Naive thymus-derived CD4-positive, alpha-beta T cell (primary cell): ENCODE data around the gene ZNF587B. TPM values are rescaled to one million over a fixed set of nuclear protein-coding genes. Genes with fewer than 3 reads are reported as not detected.
"Not testable (repeated sequence)": the region's sequence is repeated elsewhere in the genome, so short reads cannot be mapped to it uniquely, and the experiment has no call there.

Experiments
- ATAC-seq: fragments of 150-1000 bp; cut with Tn5 transposase; 2 replicates; pipeline ENCODE4 v1.10.0; 2021; ENCODE audit warnings: mild to moderate bottlenecking, moderate library complexity
- CTCF ChIA-PET: fragments of 350-600 bp; sonication (Branson Sonifier 250); formaldehyde crosslinking; loops from one replicate; lab custom pipeline; 2021; ENCODE audit warnings: antibody characterized with exemption; lab: Charles Lee
- POLR2A ChIA-PET: fragments of 350-600 bp; sonication (Branson Sonifier 250); formaldehyde crosslinking; loops from one replicate; lab custom pipeline; 2021; ENCODE audit warnings: antibody characterized with exemption, inconsistent platforms; lab: Charles Lee
- DNase-seq, 9 donors: peaks; one replicate each; pipeline versions ENCODE4 v3.0.0 to v3.0.0-alpha.2; 2020 to 2022; ENCODE audit warnings: mixed read lengths in 1 of 9
- H3K27ac ChIP-seq: one replicate; pipeline ENCODE4 v1.7.0; 2013; ENCODE audit warnings: mild to moderate bottlenecking, low read depth, low read length, moderate library complexity
- H3K27me3 ChIP-seq, 2 donors: one replicate each; pipeline ENCODE4 v1.7.0; 2013; ENCODE audit warnings: low read length in 2 of 2, mild to moderate bottlenecking in 2 of 2, moderate library complexity in 2 of 2; ENCODE audit not compliant: control insufficient read depth in 2 of 2, insufficient read depth in 2 of 2
- H3K36me3 ChIP-seq, 3 experiments: 1 replicate in 2 of 3; 2 replicates in 1 of 3; pipeline ENCODE4 v1.7.0; 2013; ENCODE audit warnings: low read length in 3 of 3, mild to moderate bottlenecking in 3 of 3, moderate library complexity in 1 of 3; ENCODE audit not compliant: insufficient read depth in 3 of 3, control insufficient read depth in 2 of 3
- H3K4me1 ChIP-seq, 2 donors: one replicate each; pipeline ENCODE4 v1.7.0; 2013; ENCODE audit warnings: low read length in 2 of 2, mild to moderate bottlenecking in 2 of 2, moderate library complexity in 1 of 2; ENCODE audit not compliant: control insufficient read depth in 2 of 2, insufficient read depth in 2 of 2
- H3K4me3 ChIP-seq: 2 replicates; pipeline ENCODE4 v1.7.0; 2013; ENCODE audit warnings: mild to moderate bottlenecking, low read length
- H3K9me3 ChIP-seq, 3 experiments: 1 replicate in 2 of 3; 2 replicates in 1 of 3; pipeline ENCODE4 v1.7.0; 2013; ENCODE audit warnings: low read length in 3 of 3; ENCODE audit not compliant: control insufficient read depth in 2 of 3
- H3K27ac Mint-ChIP-seq, 9 donors: one replicate each; pipeline ENCODE4 v1.8.0; 2020 to 2022; ENCODE audit warnings: mixed read lengths in 9 of 9, mild to moderate bottlenecking in 8 of 9, moderate library complexity in 5 of 9, inconsistent platforms in 2 of 9
- H3K27me3 Mint-ChIP-seq, 5 donors: one replicate each; pipeline ENCODE4 v1.8.0; 2021 to 2022; ENCODE audit warnings: mixed read lengths in 5 of 5, mild to moderate bottlenecking in 1 of 5
- H3K36me3 Mint-ChIP-seq, 5 donors: one replicate each; pipeline ENCODE4 v1.8.0; 2020 to 2022; ENCODE audit warnings: mixed read lengths in 5 of 5, mild to moderate bottlenecking in 3 of 5, inconsistent platforms in 1 of 5
- H3K4me1 Mint-ChIP-seq, 7 donors: one replicate each; pipeline ENCODE4 v1.8.0; 2020 to 2022; ENCODE audit warnings: mixed read lengths in 7 of 7, mild to moderate bottlenecking in 3 of 7, inconsistent platforms in 1 of 7
- H3K4me3 Mint-ChIP-seq, 10 donors: one replicate each; pipeline ENCODE4 v1.8.0; 2020 to 2022; ENCODE audit warnings: mild to moderate bottlenecking in 10 of 10, mixed read lengths in 10 of 10, moderate library complexity in 6 of 10, inconsistent platforms in 2 of 10
- H3K9me3 Mint-ChIP-seq, 11 donors: one replicate each; pipeline ENCODE4 v1.8.0; 2020 to 2022; ENCODE audit warnings: mixed read lengths in 11 of 11, mild to moderate bottlenecking in 4 of 11, inconsistent platforms in 1 of 11, moderate library complexity in 1 of 11
- intact Hi-C, 2 donors: fragments of 100-400 bp; cut with micrococcal nuclease; formaldehyde crosslinking; loops; one replicate each; pipeline ENCODE4 v1.15.1; 2023
- polyA plus RNA-seq, 2 donors: library from polyadenylated mRNA; unstranded; fragments of 300-500 nt; fragmentation: Illumina TruSeq; gene quantifications; one replicate each; pipeline ENCODE4 v1.2.3, GENCODE V29; 2021
- total RNA-seq, 6 experiments: library from RNA in 5 of 6; stranded (reverse) in 5 of 6; gene quantifications; 1 replicate in 5 of 6; 2 replicates in 1 of 6; pipeline ENCODE4 v1.2.3 and lab custom pipeline; 2021 to 2026

ZNF587B gene
- total and polyA plus RNA-seq, 7 experiments from 2014 or later = 1.7 to 32.3 (median 19.8) TPM

GRCh38 chr19:57838622-57839191 lies 8.6 kb downstream of the ZNF587B start:
- peaks cover 0 to 31% (median 6%) of the 10 kb centered on the region in 7 donors for H3K4me1 Mint-ChIP-seq
- H3K9me3 Mint-ChIP-seq, H3K4me3 ChIP-seq, DNase-seq, H3K27me3 Mint-ChIP-seq, POLR2A ChIA-PET, H3K27ac ChIP-seq, intact Hi-C loops, H3K4me1 ChIP-seq, H3K4me3 Mint-ChIP-seq, H3K9me3 ChIP-seq, H3K27me3 ChIP-seq: not testable (repeated sequence)
- CTCF ChIA-PET = interaction anchor here (0.6 kb wide), 1 partner anchor 115 kb away, joined by 3 read pairs; no protein-coding TSS in a partner anchor
- ATAC-seq = peak; percentile 38
- H3K27ac Mint-ChIP-seq = peak overlapping the region in 6 of 9 donors; percentile 2 to 76 (median 52)
- H3K36me3 ChIP-seq = peaks cover 0 to 25% (median 0%) of the 10 kb centered on the region in 3 experiments
- peaks cover 10 to 45% (median 28%) of the 10 kb centered on the region in 5 donors for H3K36me3 Mint-ChIP-seq

GRCh38 chr19:57841122-57841763 lies 11.1 kb downstream of the ZNF587B start:
- Mint-ChIP-seq H3K4me3 (no peak overlapping the region), H3K27ac (no peak overlapping the region), H3K27me3 (no peaks in the 10 kb centered on the region), H3K36me3 (peaks cover 10 to 60% (median 39%) of the 10 kb centered on the region in 5 donors), H3K9me3 (no peaks in the 10 kb centered on the region), H3K4me1 (peaks cover 0 to 31% (median 6%) of the 10 kb centered on the region in 7 donors)
- Histone ChIP-seq H3K36me3 (peaks cover 0 to 25% (median 0%) of the 10 kb centered on the region in 3 experiments), H3K4me3 (no peak overlapping the region), H3K27ac (no peak overlapping the region), H3K9me3 (no peaks in the 10 kb centered on the region), H3K4me1 (no peaks in the 10 kb centered on the region), H3K27me3 (no peaks in the 10 kb centered on the region)
- intact Hi-C loops = no loop called here
- DNase-seq (no peak), ATAC-seq (no peak)
- ChIA-PET POLR2A (no interaction called here), CTCF (no interaction called here)

DNA sequence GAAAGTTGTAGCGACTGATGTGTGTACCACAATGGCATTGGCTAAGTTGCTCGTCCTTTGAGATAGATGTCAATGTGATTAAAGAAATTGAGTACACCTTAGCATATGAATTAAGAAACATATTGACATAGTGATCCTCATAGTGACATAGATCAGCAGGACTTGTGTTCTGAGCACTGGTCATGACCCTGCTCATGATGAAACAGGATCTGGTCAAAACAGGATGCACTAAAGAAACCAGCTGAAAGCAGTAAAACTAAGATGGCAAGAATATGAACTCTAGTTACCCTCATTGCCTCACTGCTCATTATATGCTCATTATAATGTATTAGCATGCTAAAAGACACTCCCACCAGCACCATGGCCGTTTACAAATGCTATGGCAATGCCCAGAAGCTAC lies 17.1 kb downstream of the ZNF587B start:
- H3K27ac ChIP-seq, H3K9me3 ChIP-seq, H3K4me3 ChIP-seq, H3K27me3 Mint-ChIP-seq, DNase-seq, H3K27ac Mint-ChIP-seq, H3K4me3 Mint-ChIP-seq, ATAC-seq, CTCF ChIA-PET, H3K27me3 ChIP-seq, H3K36me3 ChIP-seq: not testable (repeated sequence)
- peaks cover 7 to 11% of the 10 kb centered on the region in 2 donors for H3K4me1 ChIP-seq
- Mint-ChIP-seq H3K9me3 (peaks cover 0 to 18% (median 4%) of the 10 kb centered on the region in 11 donors), H3K36me3 (peaks cover 16 to 63% (median 42%) of the 10 kb centered on the region in 5 donors), H3K4me1 (peaks cover 18 to 36% (median 24%) of the 10 kb centered on the region in 7 donors)
- POLR2A ChIA-PET = interaction anchor here (1.6 kb wide), 1 partner anchor 28 kb away, joined by 3 read pairs; no protein-coding TSS in a partner anchor
- intact Hi-C loops = loop anchor here in 1 of 2 donors (5.0 kb wide), 2 partner anchors 100 to 485 kb away; partner anchors contain the start of genes TRAPPC2B, ZNF256 and ZNF547

DNA sequence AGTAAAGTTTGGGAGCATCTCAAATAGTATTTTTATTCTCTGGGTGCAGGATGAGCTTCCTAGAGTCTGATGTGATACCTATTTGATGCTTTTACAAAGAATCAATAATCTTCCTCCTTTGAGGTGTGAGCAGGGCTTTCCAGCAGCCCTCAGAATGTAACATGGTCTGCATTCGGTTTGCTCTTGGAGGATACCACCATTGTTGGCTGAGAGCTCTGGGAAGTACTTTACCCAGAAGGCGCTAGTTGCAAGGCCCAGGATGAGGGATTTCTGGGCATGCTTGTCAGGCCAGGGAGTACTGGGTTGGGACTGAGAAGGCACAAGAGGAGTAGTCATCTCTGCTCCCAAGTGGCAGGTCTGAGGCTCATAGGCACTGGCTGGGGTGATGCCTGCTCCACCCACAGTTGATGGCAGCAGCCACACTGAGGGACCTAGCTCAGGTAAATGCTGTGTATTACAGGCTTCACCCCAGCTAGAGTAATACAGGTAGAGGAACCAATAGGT lies 19.1 kb downstream of the ZNF587B start:
- Histone ChIP-seq H3K4me1 (peaks cover 7 to 11% of the 10 kb centered on the region in 2 donors), H3K27ac (peak overlapping the region; percentile 92), H3K4me3 (peak overlapping the region; percentile 72), H3K36me3 (peaks cover 0 to 12% (median 0%) of the 10 kb centered on the region in 3 experiments)
- Mint-ChIP-seq H3K4me1 (peaks cover 22 to 32% (median 28%) of the 10 kb centered on the region in 7 donors), H3K4me3 (peak overlapping the region; percentile 93 to 97 (median 94)), H3K27ac (peak overlapping the region in 8 of 9 donors; percentile 90 to 98 (median 95)), H3K9me3 (peaks cover 4 to 34% (median 14%) of the 10 kb centered on the region in 11 donors), H3K36me3 (peaks cover 19 to 64% (median 45%) of the 10 kb centered on the region in 5 donors)
- H3K9me3 ChIP-seq, H3K27me3 Mint-ChIP-seq, ATAC-seq, H3K27me3 ChIP-seq, CTCF ChIA-PET, DNase-seq: not testable (repeated sequence)
- intact Hi-C loops = loop anchor here (1.0 to 5.0 kb wide), 9 partner anchors 30 to 487 kb away; partner anchors contain the start of genes ZNF606 (in 2 of the 2), TRAPPC2B (in 1 of the 2), ZNF256 (in 1 of the 2) and ZNF547 (in 1 of the 2)
- POLR2A ChIA-PET = interaction anchor here (0.6 to 1.5 kb wide), 3 partner anchors 67 to 250 kb away, joined by 3 to 4 read pairs (median 3); partner anchors contain the start of gene ZNF417

- Histone ChIP-seq H3K4me3 (peak within 1 kb of the TSS; percentile 72), H3K36me3 (peaks cover 0 to 16% (median 0%) of the 10 kb centered on the region in 3 experiments), H3K27ac (peak within 1 kb of the TSS; percentile 92), H3K4me1 (peaks cover 7 to 11% of the 10 kb centered on the region in 2 donors)
- CTCF ChIA-PET, H3K27me3 ChIP-seq, H3K27me3 Mint-ChIP-seq, H3K9me3 ChIP-seq: not testable (repeated sequence)
- H3K9me3 Mint-ChIP-seq = peaks cover 4 to 34% (median 14%) of the 10 kb centered on the region in 11 donors
- peak; percentile 46 to 91 (median 81) for DNase-seq
- peak; percentile 99 for ATAC-seq
- POLR2A ChIA-PET = interaction anchor here (0.5 to 1.5 kb wide), 5 partner anchors 67 to 658 kb away, joined by 3 to 4 read pairs (median 3); partner anchors contain the start of genes ZNF324B and ZNF417
- H3K4me3 Mint-ChIP-seq = peak within 1 kb of the TSS; percentile 93 to 97 (median 94)
- H3K36me3 Mint-ChIP-seq = peaks cover 19 to 63% (median 42%) of the 10 kb centered on the region in 5 donors
- H3K4me1 Mint-ChIP-seq = peaks cover 22 to 32% (median 28%) of the 10 kb centered on the region in 7 donors
- intact Hi-C loops = loop anchor here (1.0 to 5.0 kb wide), 9 partner anchors 31 to 488 kb away; partner anchors contain the start of genes ZNF606 (in 2 of the 2), TRAPPC2B (in 1 of the 2), ZNF256 (in 1 of the 2) and ZNF547 (in 1 of the 2)
- peak within 1 kb of the TSS; percentile 90 to 98 (median 95) for H3K27ac Mint-ChIP-seq
These were observed 19.8 kb downstream of the ZNF587B start, which contains the start of gene ZNF587 for GRCh38 chr19:57849666-57850473. Gene ZNF587, plus strand, starts transcription at chr19:57849859. Its CDS starts 180 bp downstream, at chr19:57850039.
